Ishikawa (cell line): Measurements from ENCODE around the gene RTN4IP1.

Experiments
- CEBPB ChIP-seq: IDR thresholded peaks from 2 replicates; pipeline ENCODE4 v1.6.1; 2012
- CREB1 ChIP-seq: IDR thresholded peaks from 2 replicates; pipeline ENCODE4 v1.6.1; 2012; ENCODE audit warnings: low read depth
- EGR1 ChIP-seq: IDR thresholded peaks from 2 replicates; pipeline ENCODE4 v1.6.1; 2012
- EP300 ChIP-seq: IDR thresholded peaks from 2 replicates; pipeline ENCODE4 v1.6.1; 2012; ENCODE audit warnings: borderline replicate concordance
- FOXM1 ChIP-seq: IDR thresholded peaks from 2 replicates; pipeline ENCODE4 v1.6.1; 2012; ENCODE audit warnings: low read depth, borderline replicate concordance
- NFIC ChIP-seq: IDR thresholded peaks from 2 replicates; pipeline ENCODE4 v1.6.1; 2012
- RAD21 ChIP-seq: IDR thresholded peaks from 2 replicates; pipeline ENCODE4 v1.6.1; 2012; ENCODE audit warnings: low read depth
- TAF1 ChIP-seq: IDR thresholded peaks from 2 replicates; pipeline ENCODE4 v1.6.1; 2012; ENCODE audit warnings: low read depth, mild to moderate bottlenecking
- TCF12 ChIP-seq: IDR thresholded peaks from 2 replicates; pipeline ENCODE4 v1.6.1; 2012; ENCODE audit warnings: low read depth
- TEAD4 ChIP-seq: IDR thresholded peaks from 2 replicates; pipeline ENCODE4 v1.6.1; 2012
- YY1 ChIP-seq: IDR thresholded peaks from 2 replicates; pipeline ENCODE4 v1.6.1; 2012; ENCODE audit warnings: low read depth
- ZBTB7A ChIP-seq: IDR thresholded peaks from 2 replicates; pipeline ENCODE4 v1.6.1; 2012; ENCODE audit warnings: low read depth
- TF ChIP-seq, protein P1 (sequence below): IDR thresholded peaks from 2 replicates; pipeline ENCODE4 v1.6.1; 2012
- TF ChIP-seq, protein P2 (sequence below): IDR thresholded peaks from 2 replicates; pipeline ENCODE4 v1.6.1; 2012; ENCODE audit warnings: low read depth, mild to moderate bottlenecking
- TF ChIP-seq, protein P3 (sequence below): IDR thresholded peaks from 2 replicates; pipeline ENCODE4 v1.6.1; 2012

RTN4IP1 gene

DNA sequence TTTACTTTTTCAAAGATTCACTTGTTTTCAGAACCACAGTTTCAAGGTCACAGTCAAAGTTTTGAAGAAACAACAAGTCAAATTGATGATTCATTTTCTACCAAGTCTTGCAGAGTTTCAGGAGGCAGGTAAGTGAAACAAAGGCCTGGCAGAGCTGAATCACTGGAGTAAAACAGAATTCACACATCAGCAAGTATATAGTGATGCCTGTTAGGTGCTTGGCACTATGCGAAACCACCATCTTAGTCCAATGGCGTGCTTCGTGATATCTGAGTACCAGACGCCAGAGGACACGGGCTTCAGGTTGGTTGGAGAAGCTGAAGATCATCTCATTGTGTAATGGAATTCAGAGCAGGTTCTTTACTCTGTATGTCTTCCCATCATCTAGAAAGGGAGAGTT lies 75.9 kb downstream of the RTN4IP1 start:
- TF ChIP-seq NFIC (no peak), FOXM1 (no peak), TAF1 (no peak), CEBPB (no peak)
- TF ChIP-seq, protein P1, sequence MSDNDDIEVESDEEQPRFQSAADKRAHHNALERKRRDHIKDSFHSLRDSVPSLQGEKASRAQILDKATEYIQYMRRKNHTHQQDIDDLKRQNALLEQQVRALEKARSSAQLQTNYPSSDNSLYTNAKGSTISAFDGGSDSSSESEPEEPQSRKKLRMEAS = no peak

DNA sequence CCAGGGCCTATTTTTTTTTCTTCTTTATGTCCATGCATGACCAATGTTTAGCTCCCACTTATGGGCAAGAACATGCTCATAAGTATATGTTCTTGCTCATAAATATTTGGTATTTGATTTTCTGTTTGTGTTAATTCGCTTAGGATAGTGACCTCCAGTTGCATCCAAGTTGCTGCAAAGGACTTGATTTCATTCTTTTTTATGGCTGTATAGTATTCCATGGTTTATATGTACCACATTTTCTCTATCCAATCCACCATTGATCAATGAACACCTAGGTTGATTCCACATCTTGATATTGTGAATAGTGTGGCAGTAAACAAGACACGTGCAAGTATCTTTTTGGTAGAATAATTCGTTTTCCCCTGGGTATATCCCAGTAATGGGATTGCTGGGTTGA lies 78.1 kb downstream of the RTN4IP1 start:
- TF ChIP-seq CEBPB (no peak), RAD21 (no peak), YY1 (no peak), FOXM1 (no peak), TEAD4 (no peak)
- TF ChIP-seq, protein P2, sequence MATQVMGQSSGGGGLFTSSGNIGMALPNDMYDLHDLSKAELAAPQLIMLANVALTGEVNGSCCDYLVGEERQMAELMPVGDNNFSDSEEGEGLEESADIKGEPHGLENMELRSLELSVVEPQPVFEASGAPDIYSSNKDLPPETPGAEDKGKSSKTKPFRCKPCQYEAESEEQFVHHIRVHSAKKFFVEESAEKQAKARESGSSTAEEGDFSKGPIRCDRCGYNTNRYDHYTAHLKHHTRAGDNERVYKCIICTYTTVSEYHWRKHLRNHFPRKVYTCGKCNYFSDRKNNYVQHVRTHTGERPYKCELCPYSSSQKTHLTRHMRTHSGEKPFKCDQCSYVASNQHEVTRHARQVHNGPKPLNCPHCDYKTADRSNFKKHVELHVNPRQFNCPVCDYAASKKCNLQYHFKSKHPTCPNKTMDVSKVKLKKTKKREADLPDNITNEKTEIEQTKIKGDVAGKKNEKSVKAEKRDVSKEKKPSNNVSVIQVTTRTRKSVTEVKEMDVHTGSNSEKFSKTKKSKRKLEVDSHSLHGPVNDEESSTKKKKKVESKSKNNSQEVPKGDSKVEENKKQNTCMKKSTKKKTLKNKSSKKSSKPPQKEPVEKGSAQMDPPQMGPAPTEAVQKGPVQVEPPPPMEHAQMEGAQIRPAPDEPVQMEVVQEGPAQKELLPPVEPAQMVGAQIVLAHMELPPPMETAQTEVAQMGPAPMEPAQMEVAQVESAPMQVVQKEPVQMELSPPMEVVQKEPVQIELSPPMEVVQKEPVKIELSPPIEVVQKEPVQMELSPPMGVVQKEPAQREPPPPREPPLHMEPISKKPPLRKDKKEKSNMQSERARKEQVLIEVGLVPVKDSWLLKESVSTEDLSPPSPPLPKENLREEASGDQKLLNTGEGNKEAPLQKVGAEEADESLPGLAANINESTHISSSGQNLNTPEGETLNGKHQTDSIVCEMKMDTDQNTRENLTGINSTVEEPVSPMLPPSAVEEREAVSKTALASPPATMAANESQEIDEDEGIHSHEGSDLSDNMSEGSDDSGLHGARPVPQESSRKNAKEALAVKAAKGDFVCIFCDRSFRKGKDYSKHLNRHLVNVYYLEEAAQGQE = no peak
- TF ChIP-seq, protein P1 = no peak

DNA sequence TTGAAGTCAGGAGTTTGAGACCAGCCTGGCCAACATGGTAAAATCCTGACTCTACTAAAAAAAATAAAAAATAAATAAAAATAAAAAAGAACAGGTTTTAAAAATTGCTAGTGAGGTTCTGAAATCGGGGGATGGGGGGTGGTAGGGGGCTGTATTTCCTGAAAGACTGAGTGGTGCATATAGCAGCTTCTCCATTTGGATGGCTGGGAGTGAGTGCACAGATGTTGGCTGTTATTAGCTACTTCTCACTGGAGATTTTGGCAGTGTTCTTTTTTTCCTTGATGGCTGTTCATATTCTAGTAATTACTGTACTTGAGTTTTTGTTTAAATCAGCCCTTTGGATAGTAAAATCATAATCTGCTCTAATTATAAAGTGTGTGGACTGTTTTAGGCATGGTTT lies 79.8 kb downstream of the RTN4IP1 start:
- no peak for TF ChIP-seq RAD21
- TF ChIP-seq CEBPB = no peak
- TF ChIP-seq YY1 = no peak
- no peak for TF ChIP-seq EGR1
- no peak for TF ChIP-seq TAF1
- no peak for TF ChIP-seq FOXM1
- TF ChIP-seq, protein P1 = no peak
- no peak for TF ChIP-seq NFIC
- TF ChIP-seq TEAD4 = no peak
- TF ChIP-seq EP300 = no peak
- TF ChIP-seq, protein P2 = no peak
- no peak for TF ChIP-seq TCF12
- TF ChIP-seq, protein P3, sequence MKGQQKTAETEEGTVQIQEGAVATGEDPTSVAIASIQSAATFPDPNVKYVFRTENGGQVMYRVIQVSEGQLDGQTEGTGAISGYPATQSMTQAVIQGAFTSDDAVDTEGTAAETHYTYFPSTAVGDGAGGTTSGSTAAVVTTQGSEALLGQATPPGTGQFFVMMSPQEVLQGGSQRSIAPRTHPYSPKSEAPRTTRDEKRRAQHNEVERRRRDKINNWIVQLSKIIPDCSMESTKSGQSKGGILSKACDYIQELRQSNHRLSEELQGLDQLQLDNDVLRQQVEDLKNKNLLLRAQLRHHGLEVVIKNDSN = no peak
- no peak for TF ChIP-seq CREB1
- no peak for TF ChIP-seq ZBTB7A

DNA sequence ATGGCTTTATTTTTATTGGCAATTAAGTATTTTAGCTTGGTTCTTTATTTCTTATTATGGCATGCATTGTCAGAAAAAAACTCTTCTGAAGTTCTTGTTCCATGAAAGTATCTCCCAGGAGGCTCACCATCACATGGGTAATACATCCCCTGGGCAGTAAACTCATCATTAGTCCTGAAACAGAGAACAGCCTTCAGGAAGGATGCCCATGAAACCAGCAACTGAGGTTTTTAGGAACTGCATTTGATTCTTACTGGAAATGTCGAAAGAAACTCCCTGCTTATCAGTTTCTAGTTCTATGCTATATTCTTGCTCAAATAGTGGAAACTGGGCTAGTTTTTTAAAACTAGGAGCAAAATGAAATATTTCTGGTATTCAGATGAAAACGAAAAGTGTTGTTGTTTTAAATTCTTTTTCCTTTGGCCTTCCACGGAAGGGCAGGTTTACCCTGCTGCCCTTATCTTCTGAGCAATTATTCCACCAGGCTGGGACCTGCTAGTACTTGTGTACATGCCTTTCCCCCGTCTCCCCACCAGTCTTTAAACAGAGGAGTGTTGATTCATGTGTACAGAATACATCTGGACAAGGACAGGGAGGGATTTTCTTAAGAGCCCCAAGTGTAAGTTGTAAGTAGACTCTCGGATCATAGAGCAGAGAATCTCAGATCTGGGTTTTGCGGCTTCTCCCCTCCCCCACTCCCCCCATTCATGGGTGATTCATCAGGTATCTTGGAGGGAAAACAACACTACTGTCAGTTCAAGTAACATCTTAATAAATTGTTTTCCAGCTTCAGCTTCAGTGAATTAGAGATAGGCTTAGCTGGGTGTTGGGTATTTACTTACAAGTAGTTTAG lies 81.5 kb downstream of the RTN4IP1 start:
- TF ChIP-seq, protein P1 = no peak
- TF ChIP-seq, protein P2 = no peak
- TF ChIP-seq CREB1 = no peak
- TF ChIP-seq, protein P3 = no peak
- TF ChIP-seq TAF1 = no peak
- TF ChIP-seq CEBPB = no peak
- TF ChIP-seq EP300 = no peak
- no peak for TF ChIP-seq TCF12
- TF ChIP-seq NFIC = no peak
- TF ChIP-seq EGR1 = no peak
